Measurements from ENCODE around the gene CARD6. TPM values are rescaled to one million over a fixed set of nuclear protein-coding genes. Genes with fewer than 3 reads are reported as not detected.
A peak's percentile ranks its signal among the peaks of the same experiment; 100 is the strongest.
"Not testable (repeated sequence)": the region's sequence is repeated elsewhere in the genome, so short reads cannot be mapped to it uniquely, and the experiment has no call there.

CARD6 gene
- total and polyA plus RNA-seq, 2 of the 13 experiments (the other 11 are each of a cell fraction or from before 2014, with no cell fraction given), result 0.33 to 1.4 TPM

- peak; percentile 33 for DNase-seq (ENCODE audit: low spot score)
- Histone ChIP-seq H3K27ac (ENCODE audit: extremely low read length, insufficient read depth, low read length) (peak overlapping the region; percentile 36), H3K4me1 (ENCODE audit: insufficient read depth, low read length) (peaks cover 23% of the 10 kb centered on the region), H3K4me2 (ENCODE audit: low read depth, low read length) (peak overlapping the region; percentile 73), H2AFZ (ENCODE audit: low read length) (peak overlapping the region; percentile 94), H3K4me3 (replicated peaks in 1 of 3; ENCODE audit: insufficient read depth in 1 of 3, low read depth in 2 of 3, low read length in 3 of 3) (peak overlapping the region; percentile 49 to 66 (median 54)), H3K9ac (ENCODE audit: insufficient read depth, low read depth, low read length) (peak overlapping the region; percentile 44)
- H4K20me1 ChIP-seq (ENCODE audit: insufficient read depth, low read length); CTCF ChIA-PET (ENCODE audit: low intra/inter-chr PET ratio, low total read pairs); BruUV-seq (replicated peaks); FAIRE-seq; H3K9me3 ChIP-seq (ENCODE audit: low read length); in situ Hi-C loops (cut with HindIII; ENCODE audit: extremely low pct_ligation_motif_present, low pct_unique_long_range_greater_than_20kb); H3K27me3 ChIP-seq (ENCODE audit: control insufficient read depth in 1 of 2, insufficient read depth in 2 of 2, low read length in 2 of 2); H3K79me2 ChIP-seq (ENCODE audit: insufficient read depth, low read length); H3K36me3 ChIP-seq (replicated peaks in 1 of 2; ENCODE audit: control insufficient read depth in 1 of 2, insufficient read depth in 2 of 2, low read length in 2 of 2); intact Hi-C loops (cut with micrococcal nuclease; ENCODE audit: unreplicated experiment): not testable (repeated sequence)
- peak; percentile 89 for ATAC-seq
- POLR2A ChIA-PET, result interaction anchor here (0.7 to 1.9 kb wide), 6 partner anchors 9 to 1008 kb away, joined by 3 to 7 read pairs (median 3); partner anchors contain the start of genes RIMOC1 and RPL37
- 10% methylated on average over 2 of the region's 10 CpGs for WGBS (ENCODE audit: low lambda C conversion rate)
- peak; percentile 35; the same call in 1 of the 2 replicates for TF ChIP-seq ZNF280B (CRISPR knock-in tag; IDR thresholded peaks at IDR 0.05; ENCODE audit: borderline replicate concordance)
- TF ChIP-seq RCOR2 (CRISPR knock-in tag; IDR thresholded peaks at IDR 0.05), result 0 out of 2 replicates have a peak, but pooled peaks have one; percentile 17
- peak; percentile 71; the same call in 1 of the 2 replicates for TF ChIP-seq PITX1 (CRISPR knock-in tag; IDR thresholded peaks at IDR 0.05)
- peak; percentile 75 for TF ChIP-seq HNF1B (CRISPR knock-in tag; IDR thresholded peaks at IDR 0.05)
- TF ChIP-seq ZNF629 (CRISPR knock-in tag; conservative IDR thresholded peaks at IDR 0.05), result peak; percentile 35; the same call in 1 of the 2 replicates
- TF ChIP-seq SIX4 (CRISPR knock-in tag; IDR thresholded peaks at IDR 0.05), result 0 out of 2 replicates have a peak, but pooled peaks have one; percentile 26
- TF ChIP-seq HMGXB4 (CRISPR knock-in tag; IDR thresholded peaks at IDR 0.05; ENCODE audit: borderline replicate concordance in 1 of 2, low read depth in 1 of 2), result peak in 1 of 2 experiments; percentile 60; a peak in 2 of 4 replicates
- 0 out of 2 replicates have a peak, but pooled peaks have one; percentile 23 for TF ChIP-seq ATF3 (CRISPR knock-in tag; IDR thresholded peaks at IDR 0.05)
- TF ChIP-seq GZF1 (CRISPR knock-in tag; IDR thresholded peaks at IDR 0.05), result 0 out of 2 replicates have a peak, but pooled peaks have one; percentile 39
- TF ChIP-seq ZNF556 (CRISPR knock-in tag; IDR thresholded peaks at IDR 0.05; ENCODE audit: borderline replicate concordance), result peak; percentile 84; the same call in 1 of the 2 replicates
- TF ChIP-seq CBX5 (CRISPR knock-in tag; IDR thresholded peaks at IDR 0.05; ENCODE audit: borderline replicate concordance), result peak; percentile 67; the same call in 1 of the 2 replicates
- peak; percentile 36; the same call in 1 of the 2 replicates for TF ChIP-seq ZNF460 (CRISPR knock-in tag; IDR thresholded peaks at IDR 0.05; ENCODE audit: borderline replicate concordance)
- peak; percentile 59; the same call in 1 of the 2 replicates for TF ChIP-seq ZNF782 (CRISPR knock-in tag; IDR thresholded peaks at IDR 0.05; ENCODE audit: borderline replicate concordance)
- 0 out of 2 replicates have a peak, but pooled peaks have one; percentile 73 for TF ChIP-seq HINFP (CRISPR knock-in tag; IDR thresholded peaks at IDR 0.05; ENCODE audit: low read depth)
Observed at GRCh38 chr5:40895440-40896425, 54.6 kb downstream of the CARD6 start.
